Neural progenitor cell (in vitro differentiated cells): ENCODE measurements around the gene E2F1. TPM values are rescaled to one million over a fixed set of nuclear protein-coding genes. Genes with fewer than 3 reads are reported as not detected.

Source experiments
- DNase-seq: peaks from one replicate; pipeline ENCODE4 v3.0.0-alpha.2; 2016; ENCODE audit warnings: low spot score
- H2AFZ ChIP-seq: fragments of 200-600 bp; sonication (generic); replicated peaks from 2 replicates; pipeline ENCODE4 v1.6.1; 2016; ENCODE audit warnings: antibody characterized with exemption
- H3F3A ChIP-seq: fragments of 200-600 bp; sonication (generic); 2 replicates; pipeline ENCODE4 v1.6.1; 2016; ENCODE audit warnings: antibody characterized with exemption, low read depth
- H3K27ac ChIP-seq: fragments of 200-600 bp; sonication (generic); 2 replicates; pipeline ENCODE4 v1.5.1; 2016; ENCODE audit warnings: mild to moderate bottlenecking
- H3K27me3 ChIP-seq: fragments of 200-600 bp; sonication (generic); 2 replicates; pipeline ENCODE4 v1.6.1; 2016; ENCODE audit warnings: mild to moderate bottlenecking, moderate library complexity
- H3K36me3 ChIP-seq: fragments of 200-600 bp; sonication (generic); 2 replicates; pipeline ENCODE4 v1.5.1; 2016
- H3K4me1 ChIP-seq: fragments of 200-600 bp; sonication (generic); 2 replicates; pipeline ENCODE4 v1.6.1; 2016; ENCODE audit warnings: mixed run types
- H3K4me2 ChIP-seq: fragments of 200-600 bp; sonication (generic); 2 replicates; pipeline ENCODE4 v1.6.1; 2016
- H3K4me3 ChIP-seq: fragments of 200-600 bp; sonication (generic); 2 replicates; pipeline ENCODE4 v1.5.1; 2016
- H3K79me2 ChIP-seq: fragments of 200-600 bp; sonication (generic); 2 replicates; pipeline ENCODE4 v1.6.1; 2016; ENCODE audit warnings: low read depth
- H3K9ac ChIP-seq: fragments of 200-600 bp; sonication (generic); 2 replicates; pipeline ENCODE4 v1.6.1; 2016
- H3K9me3 ChIP-seq: fragments of 200-600 bp; sonication (generic); 2 replicates; pipeline ENCODE4 v1.5.1; 2016; ENCODE audit warnings: low read depth
- H4K20me1 ChIP-seq: fragments of 200-600 bp; sonication (generic); 2 replicates; pipeline ENCODE4 v1.6.1; 2016; ENCODE audit warnings: low read depth
- H3K27ac Mint-ChIP-seq: 3 replicates; pipeline ENCODE4 v1.8.0; 2021; ENCODE audit warnings: mixed read lengths
- H3K27me3 Mint-ChIP-seq: 2 replicates; pipeline ENCODE4 v1.8.0; 2022; ENCODE audit warnings: low read depth, mild to moderate bottlenecking, inconsistent platforms, moderate library complexity, mixed read lengths; ENCODE audit not compliant: insufficient read depth
- H3K36me3 Mint-ChIP-seq: 3 replicates; pipeline ENCODE4 v1.8.0; 2021; ENCODE audit warnings: mixed read lengths
- H3K4me1 Mint-ChIP-seq: 3 replicates; pipeline ENCODE4 v1.8.0; 2021; ENCODE audit warnings: mixed read lengths
- H3K4me3 Mint-ChIP-seq: 3 replicates; pipeline ENCODE4 v1.8.0; 2021; ENCODE audit warnings: mild to moderate bottlenecking, moderate library complexity, mixed read lengths
- H3K9me3 Mint-ChIP-seq: 3 replicates; pipeline ENCODE4 v1.8.0; 2020; ENCODE audit warnings: mixed read lengths
- EZH2 ChIP-seq: fragments of 200-600 bp; sonication (generic); IDR thresholded peaks from 2 replicates; pipeline ENCODE4 v1.6.1; 2017; ENCODE audit warnings: antibody characterized with exemption, mild to moderate bottlenecking, moderate library complexity
- EZH2phosphoT487 ChIP-seq: fragments of 200-600 bp; sonication (generic); IDR thresholded peaks from 2 replicates; pipeline ENCODE4 v1.6.1; 2017; ENCODE audit warnings: antibody characterized with exemption
- total RNA-seq: library from RNA; depleted of rRNA; stranded (reverse); fragments of >200 nt; gene quantifications from 2 replicates; pipeline ENCODE4 v1.2.3, GENCODE V29; 2015; ENCODE audit warnings: low replicate concordance
- TF ChIP-seq, protein P1 (sequence below): fragments of 200-600 bp; sonication (generic); IDR thresholded peaks from 2 replicates; pipeline ENCODE4 v1.5.1; 2017; ENCODE audit warnings: antibody characterized with exemption, mild to moderate bottlenecking

Gene E2F1
- total RNA-seq, 1 donor from 2014 or later, result 9.7 TPM

DNA sequence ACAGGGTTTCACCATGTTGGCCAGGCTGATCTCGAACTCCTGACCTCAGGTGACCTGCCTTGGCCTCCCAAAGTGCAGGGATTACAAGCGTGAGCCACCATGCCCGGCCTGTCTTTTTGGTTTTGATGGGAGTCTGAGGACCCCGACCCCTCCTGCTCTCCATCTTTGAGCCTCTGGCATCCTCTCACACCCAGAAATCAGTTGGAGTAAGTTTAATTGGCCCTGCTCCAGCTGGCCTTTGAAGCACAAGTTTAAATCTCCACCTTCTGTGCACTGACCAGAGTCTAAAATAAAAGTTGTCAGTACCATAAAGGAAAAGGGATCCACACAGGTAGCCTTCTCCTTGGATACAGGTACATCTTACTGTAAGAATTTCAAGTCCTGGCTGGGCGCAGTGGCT, 40.0 kb downstream of the E2F1 start:
- H3K36me3 ChIP-seq, result no peaks in the 10 kb centered on the region
- H3F3A ChIP-seq, result no peaks in the 10 kb centered on the region
- no peak overlapping the region for H3K9ac ChIP-seq
- H3K27ac Mint-ChIP-seq, result no peak overlapping the region
- no peaks in the 10 kb centered on the region for H3K79me2 ChIP-seq
- H3K27ac ChIP-seq, result no peak overlapping the region
- no peaks in the 10 kb centered on the region for H3K27me3 ChIP-seq
- no peaks in the 10 kb centered on the region for H3K9me3 ChIP-seq
- no peak overlapping the region for H3K4me3 ChIP-seq
- peaks cover 7% of the 10 kb centered on the region for H4K20me1 ChIP-seq
- H3K9me3 Mint-ChIP-seq, result no peaks in the 10 kb centered on the region
- H3K4me1 Mint-ChIP-seq, result no peaks in the 10 kb centered on the region
- TF ChIP-seq EZH2, result no peak
- TF ChIP-seq EZH2phosphoT487, result no peak
- TF ChIP-seq, protein P1, sequence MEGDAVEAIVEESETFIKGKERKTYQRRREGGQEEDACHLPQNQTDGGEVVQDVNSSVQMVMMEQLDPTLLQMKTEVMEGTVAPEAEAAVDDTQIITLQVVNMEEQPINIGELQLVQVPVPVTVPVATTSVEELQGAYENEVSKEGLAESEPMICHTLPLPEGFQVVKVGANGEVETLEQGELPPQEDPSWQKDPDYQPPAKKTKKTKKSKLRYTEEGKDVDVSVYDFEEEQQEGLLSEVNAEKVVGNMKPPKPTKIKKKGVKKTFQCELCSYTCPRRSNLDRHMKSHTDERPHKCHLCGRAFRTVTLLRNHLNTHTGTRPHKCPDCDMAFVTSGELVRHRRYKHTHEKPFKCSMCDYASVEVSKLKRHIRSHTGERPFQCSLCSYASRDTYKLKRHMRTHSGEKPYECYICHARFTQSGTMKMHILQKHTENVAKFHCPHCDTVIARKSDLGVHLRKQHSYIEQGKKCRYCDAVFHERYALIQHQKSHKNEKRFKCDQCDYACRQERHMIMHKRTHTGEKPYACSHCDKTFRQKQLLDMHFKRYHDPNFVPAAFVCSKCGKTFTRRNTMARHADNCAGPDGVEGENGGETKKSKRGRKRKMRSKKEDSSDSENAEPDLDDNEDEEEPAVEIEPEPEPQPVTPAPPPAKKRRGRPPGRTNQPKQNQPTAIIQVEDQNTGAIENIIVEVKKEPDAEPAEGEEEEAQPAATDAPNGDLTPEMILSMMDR, result no peak
- no peak overlapping the region for H3K4me2 ChIP-seq
- no peak overlapping the region for H2AFZ ChIP-seq
- no peaks in the 10 kb centered on the region for H3K27me3 Mint-ChIP-seq
- H3K36me3 Mint-ChIP-seq, result peaks cover 9% of the 10 kb centered on the region
- no peak for DNase-seq
- no peak overlapping the region for H3K4me3 Mint-ChIP-seq
- H3K4me1 ChIP-seq, result no peaks in the 10 kb centered on the region

DNA sequence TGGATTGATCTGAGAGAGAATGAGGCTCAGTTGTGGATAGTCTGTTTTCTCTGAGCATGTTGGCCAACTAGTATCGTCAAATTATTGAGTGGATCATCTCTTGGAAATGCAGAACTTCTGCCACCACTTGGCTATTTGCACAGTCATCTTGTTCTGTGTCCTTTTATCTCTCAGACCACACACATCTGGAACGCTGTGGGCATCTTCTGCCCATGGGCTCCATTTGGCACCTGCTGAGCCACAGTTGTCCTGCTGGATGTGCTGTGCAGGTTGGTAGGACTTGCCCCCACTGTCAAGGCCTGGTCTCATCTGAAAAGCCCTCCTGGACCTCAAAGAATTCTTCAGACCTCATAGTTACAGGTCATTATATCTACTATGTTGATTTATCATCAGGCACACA, 40.8 kb downstream of the E2F1 start:
- H2AFZ ChIP-seq, result no peak overlapping the region
- no peaks in the 10 kb centered on the region for H3K79me2 ChIP-seq
- no peak for TF ChIP-seq EZH2phosphoT487
- TF ChIP-seq, protein P1, result no peak
- TF ChIP-seq EZH2, result no peak
- Mint-ChIP-seq H3K4me3 (no peak overlapping the region), H3K27me3 (no peaks in the 10 kb centered on the region), H3K4me1 (no peaks in the 10 kb centered on the region), H3K27ac (no peak overlapping the region), H3K36me3 (peaks cover 11% of the 10 kb centered on the region), H3K9me3 (no peaks in the 10 kb centered on the region)
- no peaks in the 10 kb centered on the region for H3K9me3 ChIP-seq
- H3K9ac ChIP-seq, result no peak overlapping the region
- H3F3A ChIP-seq, result no peaks in the 10 kb centered on the region
- no peak overlapping the region for H3K4me2 ChIP-seq
- H3K36me3 ChIP-seq, result no peaks in the 10 kb centered on the region
- H3K27ac ChIP-seq, result no peak overlapping the region
- no peak overlapping the region for H3K4me3 ChIP-seq
- H3K27me3 ChIP-seq, result no peaks in the 10 kb centered on the region
- H3K4me1 ChIP-seq, result no peaks in the 10 kb centered on the region
- peaks cover 7% of the 10 kb centered on the region for H4K20me1 ChIP-seq
- DNase-seq, result no peak

GRCh38 chr20:33645072-33645358, 41.2 kb downstream of the E2F1 start:
- TF ChIP-seq, protein P1, result no peak
- no peak for TF ChIP-seq EZH2phosphoT487
- no peak for TF ChIP-seq EZH2
- no peaks in the 10 kb centered on the region for H3K36me3 ChIP-seq
- no peak for DNase-seq

More at GRCh38 chr20:33645072-33645358, 41.2 kb downstream of the E2F1 start:
- peaks cover 13% of the 10 kb centered on the region for H3K36me3 Mint-ChIP-seq
- H3K4me3 Mint-ChIP-seq, result no peak overlapping the region
- Histone ChIP-seq H3K27me3 (no peaks in the 10 kb centered on the region), H3K27ac (no peak overlapping the region), H3K4me3 (no peak overlapping the region), H3K79me2 (no peaks in the 10 kb centered on the region), H3K4me1 (no peaks in the 10 kb centered on the region), H3K4me2 (no peak overlapping the region), H3F3A (no peaks in the 10 kb centered on the region), H3K9me3 (no peaks in the 10 kb centered on the region), H3K9ac (no peak overlapping the region), H4K20me1 (peaks cover 7% of the 10 kb centered on the region), H2AFZ (no peak overlapping the region)
- H3K27me3 Mint-ChIP-seq, result no peaks in the 10 kb centered on the region
- no peak overlapping the region for H3K27ac Mint-ChIP-seq
- H3K4me1 Mint-ChIP-seq, result no peaks in the 10 kb centered on the region
- H3K9me3 Mint-ChIP-seq, result no peaks in the 10 kb centered on the region
